GM23338 (cell line): ENCODE results near the gene GNAZ. TPM values are rescaled to one million over a fixed set of nuclear protein-coding genes. Genes with fewer than 3 reads are reported as not detected.

Source experiments
- ATAC-seq: fragments of 200-7000 bp; cut with Tn5 transposase; 3 replicates; pipeline ENCODE4 v1.9.1; 2020
- DNase-seq: peaks from one replicate; pipeline ENCODE4 v3.0.0-alpha.2; 2015; ENCODE audit warnings: low spot score
- H2AFZ ChIP-seq: fragments of 200-600 bp; sonication (generic); 2 replicates; pipeline ENCODE4 v1.8.0; 2016; ENCODE audit warnings: antibody characterized with exemption, mild to moderate bottlenecking, moderate library complexity
- H3F3A ChIP-seq: fragments of 200-600 bp; sonication (generic); replicated peaks from 2 replicates; pipeline ENCODE4 v1.8.0; 2017; ENCODE audit warnings: antibody characterized with exemption, mixed run types, low read depth
- H3K27ac ChIP-seq: fragments of 200-600 bp; sonication (generic); 2 replicates; pipeline ENCODE4 v1.6.1; 2016; ENCODE audit warnings: low read depth
- H3K27me3 ChIP-seq: fragments of 200-600 bp; sonication (generic); 2 replicates; pipeline ENCODE4 v1.8.0; 2016; ENCODE audit warnings: mild to moderate bottlenecking, mixed run types, moderate library complexity; ENCODE audit not compliant: insufficient read depth
- H3K36me3 ChIP-seq: fragments of 200-600 bp; sonication (generic); 2 replicates; pipeline ENCODE4 v1.8.0; 2016; ENCODE audit warnings: mild to moderate bottlenecking; ENCODE audit not compliant: insufficient read depth
- H3K4me1 ChIP-seq: fragments of 200-600 bp; sonication (generic); 2 replicates; pipeline ENCODE4 v1.8.0; 2016; ENCODE audit warnings: mild to moderate bottlenecking, moderate library complexity; ENCODE audit not compliant: insufficient read depth
- H3K4me2 ChIP-seq: fragments of 200-600 bp; sonication (generic); 2 replicates; pipeline ENCODE4 v1.7.1; 2017; ENCODE audit warnings: mixed run types
- H3K4me3 ChIP-seq: fragments of 200-600 bp; sonication (generic); 2 replicates; pipeline ENCODE4 v1.6.1; 2016; ENCODE audit warnings: mixed run types
- H3K79me2 ChIP-seq: fragments of 200-600 bp; sonication (generic); replicated peaks from 2 replicates; pipeline ENCODE4 v1.8.0; 2017; ENCODE audit warnings: mild to moderate bottlenecking; ENCODE audit not compliant: insufficient read depth
- H3K9me2 ChIP-seq: fragments of 200-600 bp; sonication (generic); 2 replicates; pipeline ENCODE4 v1.8.0; 2017; ENCODE audit not compliant: insufficient read depth
- H4K20me1 ChIP-seq: fragments of 200-600 bp; sonication (generic); replicated peaks from 2 replicates; pipeline ENCODE4 v1.8.0; 2017; ENCODE audit warnings: mild to moderate bottlenecking; ENCODE audit not compliant: insufficient read depth
- H3K27ac Mint-ChIP-seq: 2 replicates; pipeline ENCODE4 v1.8.0; 2020; ENCODE audit warnings: inconsistent platforms, mild to moderate bottlenecking, moderate library complexity, mixed read lengths
- H3K27me3 Mint-ChIP-seq: 3 replicates; pipeline ENCODE4 v1.8.0; 2022; ENCODE audit warnings: low read depth, mild to moderate bottlenecking, moderate library complexity, mixed read lengths, inconsistent platforms; ENCODE audit not compliant: insufficient read depth, poor library complexity
- H3K36me3 Mint-ChIP-seq: 3 replicates; pipeline ENCODE4 v1.8.0; 2021; ENCODE audit warnings: low read depth, mild to moderate bottlenecking, inconsistent platforms, moderate library complexity, mixed read lengths
- H3K4me1 Mint-ChIP-seq: 3 replicates; pipeline ENCODE4 v1.8.0; 2020; ENCODE audit warnings: mild to moderate bottlenecking, inconsistent platforms, mixed read lengths
- H3K4me3 Mint-ChIP-seq: 3 replicates; pipeline ENCODE4 v1.8.0; 2021; ENCODE audit warnings: moderate library complexity, mild to moderate bottlenecking, inconsistent platforms, mixed read lengths
- H3K9me3 Mint-ChIP-seq: 3 replicates; pipeline ENCODE4 v1.8.0; 2020; ENCODE audit warnings: moderate library complexity, mild to moderate bottlenecking, inconsistent platforms, mixed read lengths
- CREB1 ChIP-seq: fragments of 250-450 bp; sonication (Bioruptor Pico); IDR thresholded peaks from 2 replicates; pipeline ENCODE4 v1.5.0; 2020; ENCODE audit warnings: low read depth, mild to moderate bottlenecking, moderate library complexity
- CTCF ChIP-seq, 2 experiments: fragments of 200-600 bp in 1 of 2; sonication (generic) in 1 of 2; conservative IDR thresholded peaks; 2 replicates each; pipeline versions ENCODE4 v1.5.1 to v1.6.1; 2016 to 2017; ENCODE audit warnings: antibody characterized with exemption in 2 of 2, low read depth in 2 of 2, mild to moderate bottlenecking in 2 of 2, moderate library complexity in 1 of 2
- ETS1 ChIP-seq: IDR thresholded peaks from 2 replicates; pipeline ENCODE4 v1.6.1; 2016; ENCODE audit warnings: antibody characterized with exemption
- EZH2 ChIP-seq: fragments of 200-600 bp; sonication (generic); IDR thresholded peaks from one replicate; pipeline ENCODE4 v1.8.0; 2017; ENCODE audit warnings: antibody characterized with exemption, mild to moderate bottlenecking, low read depth; ENCODE audit not compliant: unreplicated experiment
- EZH2phosphoT487 ChIP-seq: fragments of 200-600 bp; sonication (generic); IDR thresholded peaks from one replicate; pipeline ENCODE4 v1.8.1; 2018; ENCODE audit warnings: antibody characterized with exemption; ENCODE audit not compliant: unreplicated experiment
- JUNB ChIP-seq: IDR thresholded peaks from one replicate; pipeline ENCODE4 v1.6.1; 2016; ENCODE audit warnings: antibody characterized with exemption; ENCODE audit not compliant: unreplicated experiment
- NANOG ChIP-seq: IDR thresholded peaks from 2 replicates; pipeline ENCODE4 v1.6.1; 2016; ENCODE audit warnings: antibody characterized with exemption, borderline replicate concordance
- POLR2AphosphoS5 ChIP-seq: IDR thresholded peaks from 2 replicates; pipeline ENCODE4 v1.6.1; 2016; ENCODE audit warnings: antibody characterized with exemption, low read depth
- REST ChIP-seq: IDR thresholded peaks from one replicate; pipeline ENCODE4 v1.6.1; 2018; ENCODE audit warnings: antibody characterized with exemption; ENCODE audit not compliant: unreplicated experiment
- STAT1 ChIP-seq: IDR thresholded peaks from one replicate; pipeline ENCODE4 v1.6.1; 2016; ENCODE audit warnings: antibody characterized with exemption; ENCODE audit not compliant: unreplicated experiment
- ZNF114 ChIP-seq: fragments of 250-450 bp; sonication (Bioruptor Pico); IDR thresholded peaks from 2 replicates; pipeline ENCODE4 v1.5.0; 2020; ENCODE audit warnings: mild to moderate bottlenecking, moderate library complexity
- ZNF331 ChIP-seq: fragments of 250-450 bp; sonication (Bioruptor Pico); IDR thresholded peaks from 2 replicates; pipeline ENCODE4 v1.5.0; 2020; ENCODE audit warnings: low read depth, mild to moderate bottlenecking, moderate library complexity
- ZNF462 ChIP-seq: fragments of 250-450 bp; sonication (Bioruptor Pico); IDR thresholded peaks from 2 replicates; pipeline ENCODE4 v1.5.0; 2020; ENCODE audit warnings: mild to moderate bottlenecking, moderate library complexity
- polyA plus RNA-seq: library from polyadenylated mRNA; unstranded; fragments of >200 nt; fragmentation: Nextera tagmentation; extraction: Ambion mirVana; gene quantifications from 2 replicates; pipeline ENCODE4 v1.2.1, GENCODE V29; 2016
- total RNA-seq: library from RNA; depleted of rRNA; stranded (reverse); fragments of >200 nt; shearing (Covaris generic); gene quantifications from 2 replicates; pipeline ENCODE4 v1.2.3, GENCODE V29; 2014

GNAZ gene
- total and polyA plus RNA-seq, 2 experiments from 2014 or later, result 2.9 to 11.1 TPM

GRCh38 chr22:23076896-23077572, 6.7 kb downstream of the GNAZ start:
- Histone ChIP-seq H3F3A (no peaks in the 10 kb centered on the region), H3K27me3 (peaks cover 7% of the 10 kb centered on the region; the same call in 1 of the 2 replicates), H3K4me1 (0 out of 2 replicates have a peak, but pooled peaks cover 3% of the 10 kb centered on the region), H2AFZ (no peak overlapping the region), H3K4me3 (no peak overlapping the region), H3K36me3 (no peaks in the 10 kb centered on the region), H4K20me1 (no peaks in the 10 kb centered on the region), H3K27ac (no peak overlapping the region), H3K4me2 (no peak overlapping the region), H3K79me2 (no peaks in the 10 kb centered on the region), H3K9me2 (peaks cover 3% of the 10 kb centered on the region; the same call in 1 of the 2 replicates)
- no peak for ATAC-seq
- no peaks in the 10 kb centered on the region; the same call in 2 of the 3 replicates for H3K36me3 Mint-ChIP-seq
- H3K9me3 Mint-ChIP-seq, result no peaks in the 10 kb centered on the region
- H3K27ac Mint-ChIP-seq, result no peak overlapping the region
- no peak for TF ChIP-seq ETS1
- TF ChIP-seq CTCF (conservative IDR thresholded peaks at IDR 0.05; ENCODE audit: low read depth in 2 of 2), result no peak
- TF ChIP-seq ZNF331 (CRISPR knock-in tag), result no peak
- no peak for TF ChIP-seq ZNF462 (CRISPR knock-in tag)
- no peak for TF ChIP-seq ZNF114 (CRISPR knock-in tag)
- no peak for TF ChIP-seq NANOG
- TF ChIP-seq REST, result no peak
- TF ChIP-seq JUNB, result no peak
- no peak for TF ChIP-seq EZH2
- no peak for TF ChIP-seq EZH2phosphoT487
- no peak for TF ChIP-seq CREB1 (CRISPR knock-in tag)
- no peak for TF ChIP-seq STAT1
- TF ChIP-seq POLR2AphosphoS5, result no peak
- no peak overlapping the region for H3K4me3 Mint-ChIP-seq
- peaks cover 23% of the 10 kb centered on the region for H3K27me3 Mint-ChIP-seq
- peaks cover 13% of the 10 kb centered on the region for H3K4me1 Mint-ChIP-seq
- DNase-seq, result no peak
